Inflammatory macrophage treated with lipopolysaccharide for 1 hour (primary cell): Measurements from ENCODE around the gene MCTP1.
"Not testable (repeated sequence)": the region's sequence is repeated elsewhere in the genome, so short reads cannot be mapped to it uniquely, and the experiment has no call there.

Source experiments
- DNase-seq, 2 donors: peaks; one replicate each; pipeline ENCODE4 v3.0.0-alpha.2; 2020 to 2022

The MCTP1 gene

GRCh38 chr5:94856257-94856800 lies 428.6 kb downstream of the MCTP1 start:
- no peak for DNase-seq

GRCh38 chr5:94855543-94855942 lies 429.4 kb downstream of the MCTP1 start:
- no peak for DNase-seq

GRCh38 chr5:94853120-94853519 lies 431.8 kb downstream of the MCTP1 start:
- DNase-seq: no peak

- DNase-seq: no peak
Measured at GRCh38 chr5:94850960-94851359, 433.9 kb downstream of the MCTP1 start.

- peak in 1 of 2 donors; percentile 8 for DNase-seq
Measured at GRCh38 chr5:94849821-94850736, 434.8 kb downstream of the MCTP1 start.

GRCh38 chr5:94849324-94849723 lies 435.6 kb downstream of the MCTP1 start:
- DNase-seq: no peak

GRCh38 chr5:94847726-94848125 lies 437.2 kb downstream of the MCTP1 start:
- DNase-seq: no peak

- DNase-seq: no peak
Measured at GRCh38 chr5:94847019-94847418, 437.9 kb downstream of the MCTP1 start.

- not testable (repeated sequence) for DNase-seq
Measured at GRCh38 chr5:94845696-94846095, 439.2 kb downstream of the MCTP1 start.

GRCh38 chr5:94841598-94842322 lies 443.1 kb downstream of the MCTP1 start:
- DNase-seq: no peak

GRCh38 chr5:94833851-94834250 lies 451.0 kb downstream of the MCTP1 start:
- DNase-seq: peak in 1 of 2 donors; percentile 22

- no peak for DNase-seq
Measured at GRCh38 chr5:94832685-94833084, 452.2 kb downstream of the MCTP1 start.

- peak in 1 of 2 donors; percentile 3 for DNase-seq
Measured at GRCh38 chr5:94830520-94830919, 454.4 kb downstream of the MCTP1 start.

- not testable (repeated sequence) for DNase-seq
Measured at GRCh38 chr5:94828222-94828621, 456.7 kb downstream of the MCTP1 start.

GRCh38 chr5:94820488-94820887 lies 464.4 kb downstream of the MCTP1 start:
- no peak for DNase-seq

GRCh38 chr5:94818904-94819303 lies 466.0 kb downstream of the MCTP1 start:
- no peak for DNase-seq

- DNase-seq: no peak
Measured at GRCh38 chr5:94815313-94816039, 469.4 kb downstream of the MCTP1 start.

- no peak for DNase-seq
Measured at GRCh38 chr5:94812232-94812631, 472.7 kb downstream of the MCTP1 start.

GRCh38 chr5:94811331-94811730 lies 473.6 kb downstream of the MCTP1 start:
- DNase-seq: no peak

GRCh38 chr5:94810877-94811276 lies 474.0 kb downstream of the MCTP1 start:
- no peak for DNase-seq

GRCh38 chr5:94810281-94810680 lies 474.6 kb downstream of the MCTP1 start:
- DNase-seq: no peak

- DNase-seq: no peak
Measured at GRCh38 chr5:94808497-94808896, 476.4 kb downstream of the MCTP1 start.

GRCh38 chr5:94807985-94808384 lies 476.9 kb downstream of the MCTP1 start:
- DNase-seq: no peak
